ENCODE measurements around the gene MYEF2.

MYEF2 gene

DNA sequence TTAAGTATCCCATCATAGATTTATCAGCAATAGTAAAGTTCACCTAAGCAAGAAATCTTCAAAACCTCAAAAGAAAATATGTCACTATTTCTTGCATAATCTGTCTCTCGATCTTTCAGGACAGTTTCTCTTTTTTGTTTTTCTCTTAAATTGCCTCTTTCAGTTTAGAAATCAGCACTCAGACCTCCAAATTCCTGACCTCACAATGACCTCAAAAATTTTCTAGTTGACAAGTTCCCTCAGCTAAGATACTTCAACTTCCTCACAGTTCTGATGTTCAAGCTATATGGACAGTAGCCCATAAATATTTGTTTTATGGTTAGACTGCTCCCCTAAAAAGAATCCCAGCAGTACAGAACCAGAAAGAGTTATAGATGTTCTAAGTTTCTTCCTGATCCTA is 33.2 kb downstream of the MYEF2 start:
- DNase-seq (ENCODE audit: low spot score), result no peak

- DNase-seq (ENCODE audit: low spot score), result no peak
Observed at GRCh38 chr15:48143856-48144255, 34.2 kb downstream of the MYEF2 start.

DNA sequence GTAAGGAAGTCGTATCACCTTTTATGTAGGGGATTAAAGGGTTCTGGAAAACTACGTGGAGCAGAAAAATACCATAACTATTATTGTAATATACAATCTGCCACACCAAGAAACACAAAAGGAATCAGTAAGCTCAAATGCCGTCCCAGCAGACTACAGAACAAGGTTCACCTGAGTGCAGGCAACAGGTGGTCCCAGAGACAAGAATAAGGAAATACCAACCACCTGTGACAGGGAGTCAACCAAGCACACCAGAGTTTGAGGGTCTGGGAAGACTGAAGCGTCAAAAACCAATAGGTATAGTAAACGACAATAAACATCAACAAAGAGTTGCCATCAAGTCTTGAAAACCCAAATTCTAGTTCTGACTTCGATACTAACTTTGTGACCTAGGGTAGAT is 45.2 kb downstream of the MYEF2 start:
- no peak for DNase-seq (ENCODE audit: low spot score)

- DNase-seq (ENCODE audit: low spot score), result no peak
Observed at GRCh38 chr15:48131324-48131723, 46.8 kb downstream of the MYEF2 start.

- DNase-seq (ENCODE audit: low spot score), result no peak
Observed at GRCh38 chr15:48126667-48127355, 51.3 kb downstream of the MYEF2 start.

- no peak for DNase-seq (ENCODE audit: low spot score)
Observed at GRCh38 chr15:48121849-48122248, 56.2 kb downstream of the MYEF2 start.

- no peak for DNase-seq (ENCODE audit: low spot score)
Observed at GRCh38 chr15:48120745-48121144, 57.4 kb downstream of the MYEF2 start, which contains the start of gene SLC24A5. TSS of gene SLC24A5 (plus strand) at chr15:48120990. CDS start at chr15:48121045, 55 bp downstream.

DNA sequence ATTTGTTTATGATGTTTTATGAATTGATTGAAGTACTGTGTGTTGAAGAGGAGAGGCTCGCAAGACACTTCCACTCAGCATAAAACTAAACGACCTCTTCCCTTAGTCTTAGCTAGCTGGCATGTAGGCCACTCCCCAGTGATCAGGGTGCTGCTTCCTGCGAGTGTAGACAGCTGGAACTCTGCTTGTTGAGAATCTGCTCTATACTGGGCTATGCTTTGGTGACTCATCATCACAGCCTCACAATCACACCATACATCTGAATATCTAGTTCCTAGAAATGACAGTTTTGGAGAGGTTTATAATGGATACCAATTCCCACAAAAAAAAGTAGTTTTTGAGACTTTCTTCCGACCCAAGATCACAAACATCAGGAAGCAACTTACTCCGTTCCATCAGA is 58.8 kb downstream of the MYEF2 start:
- no peak for DNase-seq (ENCODE audit: low spot score)

DNA sequence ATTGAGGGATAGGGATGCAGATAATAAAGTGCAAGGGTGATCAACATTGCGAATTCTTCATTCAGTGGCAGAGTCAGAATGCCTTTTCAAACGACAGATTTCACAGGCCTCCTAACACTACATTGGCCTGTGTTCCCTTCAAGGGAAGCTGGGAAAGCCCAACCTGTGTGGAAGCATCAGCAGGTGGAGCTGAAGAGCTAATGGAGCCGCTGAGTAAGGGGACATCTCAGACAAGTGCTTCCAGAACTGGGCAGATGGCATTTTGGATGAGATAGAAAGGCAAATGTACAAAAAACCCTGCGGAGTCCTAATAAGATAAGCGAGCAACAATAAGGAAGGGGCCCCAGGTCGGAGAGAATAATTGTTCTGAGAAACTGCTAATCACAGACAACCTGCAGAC is 65.9 kb downstream of the MYEF2 start:
- DNase-seq (ENCODE audit: low spot score), result peak; percentile 66

DNA sequence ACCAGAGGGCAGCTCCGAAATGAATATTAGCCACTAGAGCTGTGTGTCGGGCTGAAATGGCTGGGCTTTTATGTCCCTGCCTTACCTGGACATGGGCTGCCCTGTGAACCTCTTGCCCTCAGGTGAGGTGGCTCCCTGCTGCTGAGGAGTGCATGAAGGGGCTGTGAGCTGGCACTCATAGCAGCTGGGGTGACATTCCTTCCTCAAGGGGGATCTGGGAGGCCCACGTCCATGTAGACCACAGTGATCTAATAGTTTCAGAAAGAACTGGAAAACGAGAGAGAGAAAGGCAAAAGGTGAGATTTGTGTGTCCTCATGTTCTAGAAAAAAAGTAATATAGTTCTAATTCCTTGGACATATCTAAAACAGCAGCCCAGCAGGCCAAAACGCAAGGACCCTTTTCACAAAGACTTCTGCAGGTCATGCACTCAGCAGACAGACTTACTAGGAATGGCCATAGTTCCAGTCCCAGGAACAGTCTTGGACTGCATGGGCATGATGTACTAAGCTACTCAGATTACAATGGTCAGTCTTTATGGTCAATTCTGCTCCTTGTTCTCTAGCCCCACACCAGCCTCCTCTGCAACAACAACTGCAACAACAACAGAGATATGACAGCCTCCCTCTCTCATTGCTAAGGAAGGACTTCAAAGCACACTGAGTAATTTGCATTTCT is 68.1 kb downstream of the MYEF2 start:
- no peak for DNase-seq (ENCODE audit: low spot score)

GRCh38 chr15:48109212-48109611 is 68.9 kb downstream of the MYEF2 start:
- DNase-seq (ENCODE audit: low spot score), result no peak

- no peak for DNase-seq (ENCODE audit: low spot score)
Observed at GRCh38 chr15:48105936-48106335, 72.2 kb downstream of the MYEF2 start.

- DNase-seq (ENCODE audit: low spot score), result no peak
Observed at GRCh38 chr15:48103647-48104046, 74.4 kb downstream of the MYEF2 start.

DNA sequence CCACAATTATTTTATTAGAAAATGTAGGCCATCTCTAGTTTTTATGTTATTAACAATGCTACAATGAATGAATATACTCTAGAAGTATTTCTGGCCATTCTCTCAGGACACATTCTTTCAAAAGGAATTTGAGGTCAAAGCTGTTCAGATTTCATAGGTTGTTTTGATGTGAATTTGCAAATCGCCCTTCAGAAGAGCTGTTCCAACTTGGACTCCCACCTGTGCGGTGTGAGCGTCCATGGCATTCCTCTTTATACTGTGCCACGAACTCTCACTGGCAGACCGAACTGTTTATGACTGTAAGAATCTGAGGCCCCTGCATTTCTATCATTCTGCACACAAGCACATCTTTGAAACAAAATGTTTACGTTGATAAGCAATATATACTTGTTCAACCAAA is 75.9 kb downstream of the MYEF2 start:
- no peak for DNase-seq (ENCODE audit: low spot score)

- no peak for DNase-seq (ENCODE audit: low spot score)
Observed at GRCh38 chr15:48101376-48101961, 76.6 kb downstream of the MYEF2 start.

- DNase-seq (ENCODE audit: low spot score), result no peak
Observed at GRCh38 chr15:48097264-48097663, 80.8 kb downstream of the MYEF2 start.

- no peak for DNase-seq (ENCODE audit: low spot score)
Observed at GRCh38 chr15:48096813-48097212, 81.3 kb downstream of the MYEF2 start.

GRCh38 chr15:48096355-48096786 is 81.7 kb downstream of the MYEF2 start:
- DNase-seq (ENCODE audit: low spot score), result no peak

GRCh38 chr15:48091522-48091921 is 86.6 kb downstream of the MYEF2 start:
- DNase-seq (ENCODE audit: low spot score), result no peak

DNA sequence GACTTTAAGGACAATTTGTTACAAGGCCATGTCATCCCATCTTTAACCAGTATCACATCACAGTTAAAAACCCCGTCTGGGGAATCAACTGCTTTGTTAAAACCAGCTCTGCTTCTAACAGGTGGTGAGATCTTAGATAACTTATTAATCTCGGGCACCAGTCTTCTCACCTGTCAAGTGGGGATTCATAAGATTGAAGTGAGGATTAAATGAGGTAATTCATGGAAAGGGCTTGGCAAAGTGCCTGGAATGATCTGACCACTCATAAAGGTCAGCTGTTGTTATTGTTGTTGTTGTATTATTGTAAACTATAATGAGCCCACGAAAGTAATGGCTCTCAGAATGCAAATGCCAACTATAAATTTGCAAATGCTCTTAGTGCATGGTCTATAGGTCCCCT is 87.4 kb downstream of the MYEF2 start:
- no peak for DNase-seq (ENCODE audit: low spot score)

DNA sequence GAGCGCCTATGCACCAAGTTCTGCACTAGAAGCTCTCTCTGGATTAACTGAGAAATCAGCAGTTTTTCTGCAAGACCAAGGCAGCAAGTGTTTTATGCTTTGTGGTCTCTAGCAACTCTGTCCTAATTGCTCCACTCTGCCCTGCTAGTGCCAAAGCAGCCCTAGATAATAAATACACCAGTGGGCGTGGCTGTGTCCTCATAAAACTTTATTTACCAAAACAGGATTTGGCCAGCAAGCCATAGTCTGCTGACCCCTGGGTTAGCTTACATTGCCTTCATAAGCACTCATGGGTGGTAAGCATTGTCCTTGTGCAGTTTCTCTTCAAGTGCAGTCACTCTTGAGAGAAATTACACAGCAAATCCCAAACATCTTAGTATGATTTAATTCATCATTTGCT is 88.0 kb downstream of the MYEF2 start:
- no peak for DNase-seq (ENCODE audit: low spot score)

- DNase-seq (ENCODE audit: low spot score), result no peak
Observed at GRCh38 chr15:48089702-48090101, 88.4 kb downstream of the MYEF2 start.

- no peak for DNase-seq (ENCODE audit: low spot score)
Observed at GRCh38 chr15:48087844-48088243, 90.3 kb downstream of the MYEF2 start.

Data from cerebellar cortex (tissue), 1 donor.